Midbrain (tissue), 1 donor: ENCODE measurements around the gene CKAP2.
"Not testable (repeated sequence)": the region's sequence is repeated elsewhere in the genome, so short reads cannot be mapped to it uniquely, and the experiment has no call there.

Experiments
- DNase-seq: peaks from one replicate; lab custom pipeline; 2025; lab: John Stamatoyannopoulos, UW

The CKAP2 gene

GRCh38 chr13:52452470-52452869 lies 2.8 kb upstream of the CKAP2 start:
- no peak for DNase-seq

- DNase-seq: no peak
Measured at GRCh38 chr13:52454459-52454819, 839 bp upstream of the CKAP2 start.

GRCh38 chr13:52455677-52456041 lies 381 bp downstream of the CKAP2 start:
- DNase-seq: peak; percentile 64

GRCh38 chr13:52459668-52460067 lies 4.4 kb downstream of the CKAP2 start:
- no peak for DNase-seq

- no peak for DNase-seq
Measured at GRCh38 chr13:52461265-52461664, 6.0 kb downstream of the CKAP2 start.

GRCh38 chr13:52463526-52463925 lies 8.2 kb downstream of the CKAP2 start:
- no peak for DNase-seq

- DNase-seq: not testable (repeated sequence)
Measured at GRCh38 chr13:52468487-52468886, 13.2 kb downstream of the CKAP2 start.

- DNase-seq: not testable (repeated sequence)
Measured at GRCh38 chr13:52480677-52481428, 25.6 kb downstream of the CKAP2 start.

- DNase-seq: not testable (repeated sequence)
Measured at GRCh38 chr13:52487078-52487477, 31.8 kb downstream of the CKAP2 start.

GRCh38 chr13:52488763-52489162 lies 33.5 kb downstream of the CKAP2 start:
- DNase-seq: not testable (repeated sequence)

GRCh38 chr13:52491015-52491414 lies 35.7 kb downstream of the CKAP2 start:
- not testable (repeated sequence) for DNase-seq

GRCh38 chr13:52494241-52494640 lies 39.0 kb downstream of the CKAP2 start:
- not testable (repeated sequence) for DNase-seq

- DNase-seq: not testable (repeated sequence)
Measured at GRCh38 chr13:52497979-52498378, 42.7 kb downstream of the CKAP2 start.

- not testable (repeated sequence) for DNase-seq
Measured at GRCh38 chr13:52502277-52502676, 47.0 kb downstream of the CKAP2 start.

GRCh38 chr13:52505843-52506242 lies 50.6 kb downstream of the CKAP2 start:
- not testable (repeated sequence) for DNase-seq

- DNase-seq: not testable (repeated sequence)
Measured at GRCh38 chr13:52509532-52509931, 54.3 kb downstream of the CKAP2 start.

- DNase-seq: not testable (repeated sequence)
Measured at GRCh38 chr13:52510221-52510797, 55.0 kb downstream of the CKAP2 start.

- DNase-seq: not testable (repeated sequence)
Measured at GRCh38 chr13:52511598-52511997, 56.3 kb downstream of the CKAP2 start.

- DNase-seq: not testable (repeated sequence)
Measured at GRCh38 chr13:52513957-52514596, 58.8 kb downstream of the CKAP2 start.

GRCh38 chr13:52523323-52523722 lies 68.0 kb downstream of the CKAP2 start:
- not testable (repeated sequence) for DNase-seq
